HG03575 (cell line): Measurements from ENCODE around the gene GTF3C1.

Experiments
- ATAC-seq: cut with Tn5 transposase; IDR thresholded peaks from one replicate; pipeline ENCODE4 v1.9.1; 2021; ENCODE audit not compliant: unreplicated experiment, insufficient number of reproducible peaks, low FRiP score; ENCODE audit errors: extremely low read depth

The GTF3C1 gene

DNA sequence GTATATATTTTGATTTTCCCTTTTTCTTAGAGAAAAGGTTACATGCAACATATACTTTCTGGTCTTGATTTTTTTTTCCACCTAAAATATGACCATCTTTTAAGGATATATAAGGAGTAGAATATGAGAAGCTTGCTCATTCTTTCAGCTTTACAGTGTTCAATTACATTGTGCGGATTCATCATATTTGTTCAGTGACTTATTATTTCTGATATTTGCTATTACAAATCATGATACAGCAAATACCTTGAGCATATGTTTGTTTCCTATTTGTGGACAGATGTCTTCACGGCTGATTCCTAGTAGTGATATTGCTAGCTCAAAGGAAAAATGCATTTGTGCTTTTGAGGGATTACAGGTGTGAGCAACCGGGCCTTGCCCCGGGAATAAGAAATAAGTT lies 18.4 kb upstream of the GTF3C1 start:
- ATAC-seq: no peak

DNA sequence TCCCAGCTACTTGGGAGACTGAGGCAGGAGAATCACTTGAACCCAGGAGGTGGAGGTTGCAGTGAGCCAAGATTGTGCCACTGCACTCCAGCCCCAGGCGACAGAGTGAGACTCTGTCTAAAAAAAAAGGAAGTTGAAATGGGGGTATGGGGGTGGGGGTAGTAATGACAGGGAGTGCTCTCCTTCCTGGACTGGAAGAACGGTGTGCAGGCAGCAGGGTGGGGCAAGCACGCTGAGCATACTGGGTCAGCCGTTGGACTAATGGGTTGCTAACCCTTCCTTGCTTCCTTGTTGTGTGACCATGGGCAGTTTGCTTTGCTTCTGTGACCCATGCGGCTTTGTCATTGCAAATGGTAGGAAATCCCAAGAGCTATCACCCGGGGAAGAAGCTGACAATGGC lies 16.7 kb upstream of the GTF3C1 start:
- no peak for ATAC-seq

DNA sequence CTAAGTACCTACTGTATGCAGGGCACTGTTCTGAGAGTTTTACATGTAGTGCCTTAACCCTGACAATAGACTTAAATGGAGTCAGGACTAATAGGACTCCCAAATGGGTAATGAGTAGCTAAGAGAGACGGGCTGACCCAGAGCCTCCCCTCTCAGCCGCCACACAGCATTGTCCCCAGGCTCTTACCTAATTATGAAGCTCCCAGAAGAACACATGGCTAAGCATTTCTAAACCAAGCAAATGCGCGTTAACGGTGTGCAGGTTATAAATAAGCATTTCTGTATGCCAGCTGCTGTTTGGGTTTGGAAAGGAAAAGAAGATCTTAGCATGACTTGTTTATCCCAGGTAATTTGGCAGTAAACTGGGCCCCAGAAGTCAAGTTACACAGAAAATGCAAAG lies 14.5 kb upstream of the GTF3C1 start:
- no peak for ATAC-seq

DNA sequence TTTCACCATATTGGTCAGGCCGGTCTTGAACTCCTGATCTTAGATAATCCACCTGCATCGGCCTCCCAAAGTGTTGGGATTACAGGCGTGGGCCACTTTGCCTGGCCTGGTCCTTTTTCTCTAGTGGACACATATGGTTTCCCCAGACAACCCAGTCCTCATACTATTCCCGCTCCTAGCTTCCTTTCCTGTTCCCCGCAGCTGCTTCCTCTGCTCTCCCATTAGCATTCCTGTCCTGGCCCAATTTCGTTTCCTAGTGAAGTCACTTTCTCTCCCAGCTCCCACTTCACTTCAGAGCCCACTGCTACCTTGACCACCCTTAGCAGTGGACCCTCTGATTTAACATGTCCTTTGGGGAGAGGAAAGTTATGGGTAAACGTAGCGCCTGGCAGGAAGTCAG lies 11.5 kb upstream of the GTF3C1 start:
- ATAC-seq: no peak

DNA sequence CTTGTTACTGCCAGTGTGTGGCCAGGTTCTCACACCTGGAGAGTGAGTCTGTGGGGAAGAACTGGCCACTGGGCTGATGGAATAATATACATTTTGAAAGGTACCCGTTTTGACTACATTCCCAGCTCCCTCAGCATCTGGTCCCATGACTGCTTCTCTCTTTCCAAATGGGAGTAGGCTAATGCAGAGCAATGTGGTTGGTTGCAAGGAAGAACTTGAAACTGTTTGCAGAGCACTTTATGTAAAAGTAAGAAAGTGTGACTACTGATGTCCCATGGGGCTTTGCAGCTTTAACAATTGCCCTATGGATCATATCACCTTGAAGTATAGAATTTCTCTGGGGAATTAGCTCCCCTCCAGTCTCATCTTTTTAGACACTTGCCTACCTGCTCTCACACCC lies 9.2 kb upstream of the GTF3C1 start:
- ATAC-seq: no peak

DNA sequence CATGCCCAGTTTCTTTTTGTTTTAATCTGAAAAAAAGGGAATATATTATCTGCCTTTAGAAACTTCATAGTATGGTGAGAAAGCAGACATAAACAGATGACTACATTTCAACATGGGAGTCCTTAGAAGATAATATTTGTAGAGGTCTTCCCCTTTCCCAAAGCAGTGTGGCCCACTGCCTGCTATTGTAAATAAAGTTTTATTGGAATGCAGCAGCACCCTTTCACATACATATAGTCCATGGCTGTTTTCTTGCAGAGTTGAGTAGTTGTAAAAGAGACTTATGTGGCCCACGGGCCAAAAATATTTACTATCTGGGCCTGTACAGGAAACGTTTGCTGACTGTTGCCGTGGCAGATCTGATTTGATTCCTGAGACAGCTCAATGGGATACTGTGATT lies 8.7 kb upstream of the GTF3C1 start:
- ATAC-seq: no peak

DNA sequence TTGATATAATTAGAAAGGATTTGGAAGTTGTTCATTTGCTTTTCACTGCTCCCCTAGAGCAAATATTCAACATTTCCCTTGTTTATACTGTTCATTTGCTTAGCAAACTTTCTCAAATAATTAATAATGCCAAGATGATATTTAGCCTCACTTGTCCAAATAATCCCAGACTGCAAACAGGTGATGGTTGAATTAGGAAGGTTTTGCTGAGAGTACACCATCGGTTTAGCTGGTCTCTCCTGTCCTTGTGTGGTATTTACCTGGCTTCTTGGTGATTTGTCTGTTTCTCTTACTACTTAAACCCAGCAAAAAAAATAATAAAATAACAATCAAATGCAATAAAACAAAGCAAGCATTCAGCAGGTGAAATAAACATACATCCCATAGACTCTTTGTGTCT lies 6.8 kb upstream of the GTF3C1 start:
- no peak for ATAC-seq

DNA sequence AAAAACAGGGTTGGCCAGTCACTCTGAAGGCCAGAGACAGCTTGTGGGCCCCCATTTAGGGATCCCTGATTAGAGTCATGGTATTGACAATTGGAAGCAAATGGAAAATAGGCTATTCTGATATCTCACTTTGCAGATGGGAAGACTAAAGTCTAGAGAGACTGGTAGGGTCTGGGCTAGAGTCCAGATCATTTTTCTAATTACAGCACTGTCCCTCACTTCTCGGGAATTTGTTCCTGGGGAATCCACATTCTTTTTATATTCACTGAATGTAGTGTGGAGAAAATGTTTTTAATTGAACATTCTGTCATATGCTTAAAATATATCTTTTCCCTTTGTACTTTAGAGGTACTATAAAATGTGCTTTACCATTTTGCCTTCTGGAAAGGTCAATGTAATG lies 1.3 kb upstream of the GTF3C1 start:
- no peak for ATAC-seq

DNA sequence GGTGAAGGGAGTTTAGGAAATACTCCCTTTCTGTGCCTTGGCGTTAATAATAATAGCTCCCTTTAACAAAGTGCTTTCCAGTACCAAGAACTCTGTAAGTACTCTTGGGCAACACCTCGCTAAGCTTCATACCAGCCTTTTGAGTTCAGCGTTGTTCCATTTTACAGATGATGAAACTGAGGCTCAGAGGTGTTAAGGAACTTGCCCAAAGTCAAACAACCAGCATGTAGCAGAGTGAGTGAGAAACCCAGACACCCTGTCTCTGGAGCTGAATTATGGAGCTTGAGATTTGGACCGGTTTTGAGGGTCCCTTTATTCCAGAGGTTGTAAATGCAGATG lies 838 bp upstream of the GTF3C1 start:
- ATAC-seq: no peak

DNA sequence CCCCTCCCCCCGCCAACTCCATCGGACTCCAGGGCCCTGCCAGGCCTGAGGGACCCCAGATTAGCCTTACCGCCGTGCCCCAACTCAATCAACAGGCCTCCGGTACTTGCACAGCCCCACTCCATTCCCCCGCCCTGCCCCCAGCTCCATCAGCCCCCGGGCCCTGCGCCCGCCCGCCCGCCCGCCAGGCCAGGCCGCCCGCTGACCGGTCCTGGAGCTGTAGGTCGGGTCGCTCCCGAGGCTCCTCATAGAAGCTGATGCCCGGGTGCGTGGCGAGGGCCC lies 308 bp downstream of the GTF3C1 start:
- ATAC-seq: peak; percentile 9

DNA sequence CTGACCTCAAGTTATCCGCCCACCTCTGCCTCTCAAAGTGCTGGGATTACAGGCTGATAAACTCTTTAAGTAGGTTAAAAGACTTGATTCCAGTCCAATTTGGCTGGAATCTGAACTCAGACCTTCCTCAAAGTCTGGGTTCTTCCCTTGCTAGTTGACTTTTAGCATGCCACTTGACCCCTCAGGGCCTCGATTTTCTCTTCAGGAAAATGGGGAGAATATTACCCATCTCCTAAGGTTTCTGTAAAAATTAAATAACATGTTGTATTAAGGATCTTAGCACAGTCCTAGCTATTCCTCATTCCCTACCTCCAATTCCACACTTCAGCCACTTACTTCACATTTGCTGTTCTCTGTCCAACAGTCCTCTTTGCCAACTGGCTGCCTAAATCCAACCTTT lies 1.9 kb downstream of the GTF3C1 start:
- no peak for ATAC-seq

DNA sequence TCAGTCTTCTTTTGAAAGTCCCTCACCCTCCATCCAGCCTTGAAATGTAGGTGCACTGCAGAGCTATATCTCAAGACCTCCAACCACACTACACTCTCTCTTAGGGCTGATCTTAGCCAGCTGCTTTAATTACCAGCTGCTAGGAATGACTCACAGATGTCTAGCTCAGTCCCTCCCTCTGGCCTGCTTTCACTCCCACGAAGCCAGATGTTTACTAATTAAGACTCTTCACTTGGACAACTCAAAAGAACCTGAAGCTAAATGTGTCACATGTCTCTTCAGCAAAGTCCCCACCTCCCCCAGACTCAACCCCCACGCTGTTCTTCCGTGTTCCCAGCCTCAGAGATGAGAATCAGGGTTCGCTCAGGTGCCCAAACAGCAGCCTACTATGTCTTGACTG lies 2.6 kb downstream of the GTF3C1 start:
- no peak for ATAC-seq

DNA sequence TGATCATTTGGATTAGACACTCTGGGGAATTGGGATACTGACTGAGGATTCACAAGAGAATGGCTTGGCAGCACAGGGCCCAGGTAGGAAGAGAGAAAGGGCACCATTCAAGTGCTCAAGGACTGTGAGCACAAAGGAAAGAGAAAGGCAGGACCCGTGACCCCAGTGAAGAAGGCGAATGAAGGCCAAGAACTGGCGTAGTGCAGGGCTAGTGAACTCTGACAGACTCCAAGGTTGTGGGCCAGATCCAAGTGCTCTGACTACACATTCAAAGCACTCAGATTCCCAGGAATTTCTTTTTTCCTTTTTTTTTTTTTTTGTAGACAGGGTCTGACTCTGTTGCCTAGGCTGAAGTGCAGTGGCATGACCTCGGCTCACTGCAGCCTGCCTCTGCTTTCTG lies 5.0 kb downstream of the GTF3C1 start:
- no peak for ATAC-seq

DNA sequence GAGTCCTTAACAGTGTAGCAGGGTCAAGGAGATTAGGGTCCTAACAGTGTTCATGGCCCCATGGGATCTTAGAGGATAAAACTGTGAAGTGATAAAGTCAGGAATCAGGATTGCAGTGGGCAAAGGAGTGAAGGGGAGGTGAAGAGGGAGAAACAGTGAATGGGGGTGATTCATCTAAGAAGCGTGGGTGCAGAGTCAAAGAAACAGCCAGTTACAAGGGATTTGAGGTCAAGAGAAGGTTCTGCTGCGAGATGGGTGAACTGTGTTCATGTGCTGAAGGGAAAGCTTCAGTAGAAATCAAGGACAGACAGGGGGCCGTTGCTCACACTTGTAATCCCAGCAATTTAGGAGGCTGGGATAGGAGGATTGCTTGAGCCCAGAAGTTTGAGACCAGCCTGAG lies 5.9 kb downstream of the GTF3C1 start:
- ATAC-seq: no peak

DNA sequence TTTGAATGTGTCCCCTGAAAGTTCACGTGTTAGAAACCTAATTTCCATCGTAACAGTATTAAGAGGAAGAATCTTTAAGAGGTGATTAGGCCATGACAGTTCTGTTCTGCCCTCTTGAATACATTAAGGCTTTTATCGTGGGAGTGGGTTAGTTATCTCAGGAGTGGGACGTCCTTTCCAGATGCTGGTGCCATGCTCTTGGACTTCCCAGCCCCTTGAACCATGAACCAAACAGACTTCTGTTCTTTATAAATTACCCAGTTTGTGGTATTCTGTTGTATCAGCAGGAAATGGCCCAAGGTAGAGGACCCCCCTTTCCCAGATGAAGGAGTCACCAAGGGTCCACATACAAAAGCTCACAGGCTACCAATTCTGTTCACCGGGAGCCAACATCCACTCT lies 10.1 kb downstream of the GTF3C1 start:
- no peak for ATAC-seq

DNA sequence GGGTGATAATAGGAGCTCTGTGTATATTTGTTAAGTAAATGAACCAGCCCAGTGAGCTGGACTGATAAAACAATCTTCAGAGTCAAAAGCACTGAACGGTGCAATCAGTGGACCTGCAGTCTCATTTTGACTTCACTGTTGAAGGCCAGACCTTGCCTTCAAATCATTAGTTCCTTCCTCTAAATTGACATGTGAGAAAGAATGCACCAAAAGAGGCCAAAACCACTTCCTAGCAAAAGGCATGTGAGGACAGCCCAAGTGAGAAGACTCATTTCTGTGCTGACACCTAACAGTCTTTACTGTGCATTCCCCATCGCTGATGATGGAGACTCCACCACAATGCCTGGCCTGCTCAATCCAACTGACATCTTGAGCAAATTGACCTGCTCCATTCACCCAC lies 10.6 kb downstream of the GTF3C1 start:
- no peak for ATAC-seq

DNA sequence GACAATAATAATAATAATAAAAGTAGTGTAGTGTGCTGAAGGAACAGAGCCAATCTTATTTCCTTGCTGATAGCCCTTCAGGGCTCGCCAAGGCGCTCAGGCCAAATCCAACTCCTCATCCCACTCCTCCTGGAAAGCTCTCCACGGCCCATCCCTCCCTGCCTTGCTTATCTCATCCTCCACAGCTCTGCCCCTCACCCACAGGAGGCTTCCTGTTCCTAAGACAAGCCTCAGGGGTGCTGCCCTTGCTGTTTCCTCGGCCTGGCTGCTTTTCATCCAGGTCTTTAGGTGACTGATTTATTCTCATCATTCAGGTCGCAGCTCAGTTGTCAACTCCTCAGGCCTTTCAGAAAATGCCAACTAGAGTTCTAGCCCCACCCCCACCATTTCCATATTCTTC lies 11.2 kb downstream of the GTF3C1 start:
- ATAC-seq: no peak

DNA sequence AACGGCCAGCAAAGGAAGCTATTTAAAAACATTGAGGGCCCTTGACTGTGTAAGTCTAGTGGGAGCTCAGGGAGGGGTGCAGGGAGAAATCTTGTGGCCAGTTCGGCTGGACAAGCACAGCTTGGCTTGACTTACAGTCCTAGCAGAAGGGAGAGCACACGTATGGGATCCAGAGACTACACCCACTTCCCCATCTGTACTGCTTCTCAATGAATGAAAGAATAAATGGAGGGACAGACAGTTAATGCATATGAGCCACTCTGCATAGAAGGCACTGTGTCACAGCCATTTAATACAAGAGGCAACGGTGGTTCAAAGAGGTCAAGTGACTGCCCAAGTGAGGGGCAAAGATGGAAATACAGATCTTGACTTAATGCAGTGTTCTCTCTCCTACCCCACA lies 15.5 kb downstream of the GTF3C1 start:
- no peak for ATAC-seq

DNA sequence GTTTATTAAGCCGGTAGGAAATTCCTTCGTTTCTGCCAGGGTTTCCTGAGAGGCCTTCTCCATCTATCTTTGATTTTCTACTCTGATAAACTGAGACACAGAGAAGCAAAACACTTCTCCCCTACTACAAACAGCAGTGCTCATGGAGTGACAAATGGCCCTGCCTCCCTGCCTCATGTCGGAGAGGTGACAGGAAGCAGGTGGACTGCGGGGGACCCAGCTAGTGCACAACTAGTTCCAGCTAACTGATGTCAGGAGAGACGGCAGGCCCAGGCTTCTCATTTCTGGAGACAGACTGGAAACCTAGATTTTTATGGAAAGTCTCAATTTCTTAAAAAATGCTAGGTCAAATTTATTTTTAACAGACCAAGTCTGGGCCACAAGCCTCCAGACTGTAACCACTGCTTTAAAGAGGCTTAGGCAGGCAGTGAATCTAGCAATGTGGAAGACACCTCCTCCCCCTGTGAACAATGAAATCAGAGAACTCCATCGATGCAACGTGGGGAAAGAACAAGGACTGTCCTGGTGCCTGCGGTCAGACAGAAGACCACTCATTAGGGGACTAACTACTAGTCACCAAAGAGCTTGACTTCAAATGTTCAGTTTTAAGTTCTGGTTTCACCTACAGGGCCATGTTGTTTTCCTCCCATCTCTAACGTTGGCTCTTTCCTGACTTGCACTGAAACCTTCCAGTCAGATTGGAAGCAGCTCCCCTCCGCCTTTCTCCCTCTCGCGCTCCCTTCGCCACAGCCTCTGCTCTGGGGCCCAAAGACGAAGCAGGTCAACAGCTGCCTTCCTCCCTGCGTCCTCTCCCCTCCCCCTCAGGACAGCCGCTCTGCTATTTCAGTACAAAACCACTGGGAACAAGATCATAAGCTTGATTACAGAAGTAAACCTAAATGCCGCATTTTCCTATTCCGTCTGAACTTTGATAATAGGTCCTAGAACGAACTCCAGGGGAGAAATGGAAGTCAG lies 17.6 kb downstream of the GTF3C1 start:
- ATAC-seq: no peak

DNA sequence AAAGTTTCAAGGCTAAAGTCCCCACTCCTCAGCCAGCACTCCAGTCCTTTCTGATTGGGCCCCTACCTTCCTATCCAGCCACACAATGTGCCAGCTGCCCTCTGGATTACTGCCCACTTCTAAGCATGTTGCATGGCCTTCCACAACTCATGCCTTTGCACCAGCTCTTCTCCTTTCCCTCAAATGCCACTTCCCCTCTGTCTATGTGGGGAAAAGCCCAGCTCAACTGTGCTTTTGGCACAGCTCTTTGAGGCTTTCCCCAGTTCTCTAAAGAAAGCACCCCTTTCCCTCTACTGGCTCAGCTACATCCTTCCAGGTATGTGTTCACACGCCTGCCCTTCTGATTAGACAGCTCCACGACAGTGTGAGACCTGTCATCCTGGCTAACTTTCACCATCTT lies 18.5 kb downstream of the GTF3C1 start:
- no peak for ATAC-seq

DNA sequence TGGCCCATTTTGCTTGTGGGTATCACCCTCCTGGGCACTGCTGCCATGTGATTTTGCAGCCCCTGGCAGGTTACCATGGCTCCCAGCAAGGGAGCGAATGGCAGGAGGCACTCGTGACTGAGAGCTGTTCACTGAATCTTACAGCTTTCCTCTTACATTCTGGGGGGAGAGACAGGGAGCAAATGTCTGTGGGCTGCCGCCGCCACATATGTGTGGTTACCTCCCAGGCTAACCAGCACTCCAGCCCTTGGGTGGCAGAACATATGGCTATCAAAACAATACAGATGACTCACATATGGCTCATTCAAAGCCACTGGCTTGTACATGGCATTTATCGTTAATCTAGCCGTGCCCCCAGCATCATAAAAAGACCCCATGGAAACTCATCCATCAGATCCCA lies 19.8 kb downstream of the GTF3C1 start:
- no peak for ATAC-seq
